Activated T-helper 1 cell treated with Interleukin-2 at 50 U/mL for 16 hours (primary cell): ENCODE data around the gene ERAP2.
"Not testable (repeated sequence)": the region's sequence is repeated elsewhere in the genome, so short reads cannot be mapped to it uniquely, and the experiment has no call there.

ENCODE experiments used
- DNase-seq: peaks from one replicate; pipeline ENCODE4 v3.0.0-alpha.2; 2020; ENCODE audit warnings: low read depth

The ERAP2 gene

DNA sequence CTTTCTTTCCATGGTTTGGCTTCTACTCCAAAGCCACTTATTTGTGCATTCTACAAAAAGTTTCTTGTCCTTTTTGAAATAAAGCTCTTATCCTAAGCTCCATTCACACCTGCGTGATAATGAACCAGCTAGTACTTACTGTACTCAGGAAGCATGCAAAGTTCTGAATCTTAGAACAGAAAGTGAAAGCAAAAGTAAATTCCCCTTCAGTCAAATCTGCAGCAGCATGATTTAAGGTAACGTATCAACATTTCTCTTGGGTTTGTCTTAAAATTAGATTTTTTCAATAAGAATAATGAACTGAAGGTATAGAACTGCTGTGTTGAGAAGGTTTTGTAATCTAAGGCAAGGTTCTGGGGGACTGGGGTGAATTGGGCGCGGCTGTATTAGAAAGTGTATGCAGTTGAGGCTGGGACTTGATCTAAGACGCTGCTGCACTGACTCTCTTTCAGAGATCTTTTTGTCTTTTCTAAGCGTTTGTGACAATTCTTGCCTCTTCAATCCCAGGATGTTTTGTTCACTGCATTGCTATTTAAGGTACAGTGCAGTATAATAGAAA, at the start of gene ERAP2:
TSS of gene ERAP2 (plus strand) at position 209 of the 559 bp plus-strand sequence. CDS start 3,186 bp downstream, outside the sequence.
- DNase-seq: no peak

DNA sequence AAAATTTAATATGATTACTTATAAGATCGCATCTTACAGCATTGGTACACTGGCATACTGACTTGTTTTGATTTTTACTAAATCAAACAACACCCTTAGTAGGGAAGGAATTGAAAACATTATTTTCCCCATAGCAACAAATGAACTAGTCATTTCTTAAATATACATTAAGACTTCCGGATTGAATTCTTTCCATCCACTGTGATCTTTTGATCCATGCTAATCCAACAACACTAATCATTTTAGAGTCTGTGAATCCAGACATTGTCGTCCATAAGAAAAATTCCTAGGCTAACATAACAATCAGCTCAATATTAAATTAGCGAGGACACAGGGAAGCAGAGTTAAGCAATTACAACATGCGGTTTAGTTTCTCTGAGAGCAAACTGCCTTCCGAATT, 47.0 kb upstream of the ERAP2 start:
- DNase-seq: no peak

- DNase-seq: no peak
These were observed 42.3 kb upstream of the ERAP2 start for GRCh38 chr5:96834016-96834415.

GRCh38 chr5:96835791-96836191, 40.5 kb upstream of the ERAP2 start:
- no peak for DNase-seq

DNA sequence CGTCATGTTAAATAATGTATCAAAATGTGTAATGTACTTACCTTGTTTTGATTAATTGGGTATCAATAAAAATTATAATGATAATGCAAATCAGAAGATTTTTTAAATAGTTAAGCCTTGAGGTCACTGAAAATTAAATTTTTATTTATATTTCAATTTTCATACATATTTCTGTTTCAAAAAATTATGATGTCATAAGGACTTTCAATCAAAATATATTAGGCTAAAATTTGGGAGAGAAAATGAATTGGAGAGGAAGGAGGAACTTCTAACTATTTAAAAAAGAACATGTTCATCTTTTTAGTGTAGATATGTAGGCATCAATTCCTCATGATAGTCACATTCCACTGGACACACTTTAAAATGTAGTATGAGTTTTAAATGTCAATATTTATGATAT, 39.5 kb upstream of the ERAP2 start:
- DNase-seq: no peak

GRCh38 chr5:96837303-96837702, 39.0 kb upstream of the ERAP2 start:
- no peak for DNase-seq

GRCh38 chr5:96838201-96839070, 37.9 kb upstream of the ERAP2 start:
- DNase-seq: no peak

GRCh38 chr5:96839071-96839592, 37.2 kb upstream of the ERAP2 start:
- no peak for DNase-seq

DNA sequence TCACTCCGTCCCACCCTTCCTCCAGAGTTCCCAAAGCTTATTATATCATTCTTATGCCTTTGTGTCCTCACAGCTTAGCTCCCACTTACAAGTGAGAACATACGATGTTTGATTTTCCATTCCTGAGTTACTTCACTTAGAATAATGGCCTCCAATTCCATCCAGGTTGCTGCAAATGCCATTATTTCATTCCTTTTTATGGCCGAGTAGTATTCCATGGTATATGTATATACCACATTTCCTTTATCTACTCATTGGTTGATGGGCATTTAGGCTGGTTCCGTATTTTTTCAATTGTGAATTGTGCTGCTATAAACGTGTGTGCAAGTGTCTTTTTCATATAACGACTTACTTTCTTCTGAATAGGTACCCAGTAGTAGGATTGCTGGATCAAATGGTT, 34.4 kb upstream of the ERAP2 start:
- DNase-seq: not testable (repeated sequence)

DNA sequence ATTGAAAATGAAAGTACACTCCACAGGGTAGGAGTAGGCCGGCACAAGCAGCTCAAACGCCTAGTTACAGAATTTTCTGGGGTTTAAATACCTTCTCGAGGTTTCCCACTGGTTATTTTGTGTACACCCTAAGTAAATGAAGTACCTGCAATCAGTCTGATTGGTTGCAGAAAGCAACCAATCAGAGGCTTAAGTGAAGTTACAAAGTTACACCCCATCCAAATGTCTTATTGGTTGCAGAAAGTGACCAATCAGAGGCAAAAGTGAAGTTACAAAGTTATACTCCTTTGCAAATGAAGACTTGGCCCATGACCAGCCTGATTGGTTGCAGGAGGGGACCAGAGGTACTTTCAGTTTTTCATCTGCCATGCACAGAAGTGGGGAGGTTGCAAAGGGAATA, 33.2 kb upstream of the ERAP2 start:
- no peak for DNase-seq

GRCh38 chr5:96844481-96844990, 31.8 kb upstream of the ERAP2 start:
- DNase-seq: no peak

GRCh38 chr5:96851312-96852062, 24.8 kb upstream of the ERAP2 start:
- no peak for DNase-seq

- DNase-seq: no peak
These were observed 23.5 kb upstream of the ERAP2 start for GRCh38 chr5:96852759-96853158.

- no peak for DNase-seq
These were observed 22.2 kb upstream of the ERAP2 start for GRCh38 chr5:96854067-96854466.

GRCh38 chr5:96855031-96855872, 21.0 kb upstream of the ERAP2 start:
- no peak for DNase-seq

DNA sequence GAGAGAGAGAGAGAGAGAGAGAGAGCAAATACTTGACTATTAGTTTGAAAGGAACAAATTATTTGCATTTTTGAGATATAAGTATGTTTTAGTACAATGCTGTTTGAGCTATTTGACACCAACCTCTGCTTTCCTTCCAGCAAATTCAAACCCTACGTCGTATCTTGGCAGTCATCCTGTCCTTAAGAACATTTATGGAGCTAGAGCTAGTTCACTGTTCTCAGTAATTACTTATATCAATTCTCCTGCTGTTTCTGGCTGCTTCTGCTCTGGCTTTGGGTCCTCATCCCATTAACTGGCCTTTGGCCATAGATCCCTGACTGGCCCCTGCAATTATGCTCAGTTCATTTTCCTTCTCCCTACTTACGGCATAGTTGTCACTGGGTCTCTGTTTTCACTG, 19.9 kb upstream of the ERAP2 start:
- no peak for DNase-seq

DNA sequence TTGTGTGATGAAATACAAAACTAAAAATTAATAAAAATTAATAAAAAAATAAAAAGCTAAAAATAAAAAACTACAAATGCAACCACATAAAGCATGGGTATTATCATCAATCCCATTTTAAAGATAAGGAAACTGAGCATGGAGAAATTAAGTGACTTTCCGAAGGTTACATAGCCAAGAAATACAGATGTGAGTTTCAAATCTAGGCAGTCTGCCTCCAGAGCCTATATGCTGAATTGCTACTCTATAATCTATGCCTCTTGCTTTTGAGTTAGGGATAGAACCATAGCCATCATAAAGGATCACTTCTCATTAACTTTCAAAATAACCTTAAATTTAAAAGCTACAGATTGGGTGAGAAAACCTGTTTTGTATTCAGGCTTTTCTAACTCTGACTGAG, 18.8 kb upstream of the ERAP2 start:
- DNase-seq: no peak

DNA sequence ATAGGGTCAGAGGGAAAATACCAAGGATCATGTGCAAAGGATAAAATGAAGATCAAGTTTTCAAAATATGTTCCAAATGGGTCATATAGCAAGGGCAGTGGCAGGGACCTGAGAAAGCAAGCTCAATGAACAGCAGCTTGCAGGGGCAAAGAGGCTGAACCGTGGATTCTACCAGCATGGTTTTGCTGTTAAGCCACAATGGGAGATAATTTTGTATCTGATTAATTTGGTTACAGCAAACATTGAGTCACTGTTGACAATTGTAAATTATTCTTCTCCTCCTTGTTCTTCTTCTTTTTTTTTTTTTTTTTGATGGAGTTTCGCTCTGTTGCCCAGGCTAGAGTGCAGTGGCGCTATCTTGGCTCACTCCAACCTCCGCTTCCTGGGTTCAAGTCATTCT, 18.4 kb upstream of the ERAP2 start:
- no peak for DNase-seq

- no peak for DNase-seq
These were observed 16.9 kb upstream of the ERAP2 start for GRCh38 chr5:96859375-96859774.

- no peak for DNase-seq
These were observed 15.2 kb upstream of the ERAP2 start for GRCh38 chr5:96861076-96861475.

GRCh38 chr5:96863114-96863513, 13.2 kb upstream of the ERAP2 start:
- DNase-seq: no peak
